Measurements from ENCODE around the gene DPYD. TPM values are rescaled to one million over a fixed set of nuclear protein-coding genes. Genes with fewer than 3 reads are reported as not detected.

DPYD gene
- total and polyA plus RNA-seq, 2 donors from 2014 or later = 4.9 to 41.6 TPM

DNA sequence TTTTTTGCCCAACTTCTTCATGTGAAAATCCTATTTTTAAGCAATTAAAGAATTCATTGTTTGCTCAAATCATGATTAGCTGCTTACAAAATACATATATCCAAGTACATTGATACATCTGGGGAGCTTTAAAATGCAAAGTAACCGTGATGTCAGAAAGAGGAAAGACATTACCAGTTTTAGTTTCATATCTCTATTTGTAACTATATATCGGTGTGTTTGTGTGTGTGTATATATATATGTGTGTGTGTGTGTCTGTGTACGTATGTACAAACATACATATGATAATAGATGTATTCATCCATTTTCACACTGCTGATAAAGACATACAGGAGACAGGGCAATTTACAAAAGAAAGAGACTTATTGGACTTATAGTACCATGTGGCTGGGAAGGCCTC lies 310.1 kb downstream of the DPYD start:
- intact Hi-C loops (cut with DNase I) = no loop called here
- FAIRE-seq = no peak
- H3K9ac ChIP-seq (ENCODE audit: low read length in 3 of 3) = no peak overlapping the region

DNA sequence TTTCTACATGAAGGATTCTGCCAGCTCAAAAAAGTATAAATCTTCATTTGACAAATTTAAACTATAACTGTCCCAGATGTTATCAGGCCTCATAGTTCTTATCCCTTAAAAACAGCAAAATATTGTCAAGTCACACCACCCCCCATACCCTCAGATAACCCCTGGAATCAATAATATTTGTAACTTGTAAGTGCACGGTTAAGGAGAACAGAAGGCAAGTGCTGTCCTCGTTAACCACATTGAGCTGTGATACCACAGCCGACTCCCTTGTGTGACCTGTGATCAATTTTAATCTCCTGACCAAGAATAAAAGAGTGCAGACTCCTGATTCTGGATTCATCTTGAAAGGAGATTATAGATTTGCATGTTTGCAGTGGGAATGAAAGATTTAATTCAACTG lies 310.7 kb downstream of the DPYD start:
- TF ChIP-seq, protein P1, sequence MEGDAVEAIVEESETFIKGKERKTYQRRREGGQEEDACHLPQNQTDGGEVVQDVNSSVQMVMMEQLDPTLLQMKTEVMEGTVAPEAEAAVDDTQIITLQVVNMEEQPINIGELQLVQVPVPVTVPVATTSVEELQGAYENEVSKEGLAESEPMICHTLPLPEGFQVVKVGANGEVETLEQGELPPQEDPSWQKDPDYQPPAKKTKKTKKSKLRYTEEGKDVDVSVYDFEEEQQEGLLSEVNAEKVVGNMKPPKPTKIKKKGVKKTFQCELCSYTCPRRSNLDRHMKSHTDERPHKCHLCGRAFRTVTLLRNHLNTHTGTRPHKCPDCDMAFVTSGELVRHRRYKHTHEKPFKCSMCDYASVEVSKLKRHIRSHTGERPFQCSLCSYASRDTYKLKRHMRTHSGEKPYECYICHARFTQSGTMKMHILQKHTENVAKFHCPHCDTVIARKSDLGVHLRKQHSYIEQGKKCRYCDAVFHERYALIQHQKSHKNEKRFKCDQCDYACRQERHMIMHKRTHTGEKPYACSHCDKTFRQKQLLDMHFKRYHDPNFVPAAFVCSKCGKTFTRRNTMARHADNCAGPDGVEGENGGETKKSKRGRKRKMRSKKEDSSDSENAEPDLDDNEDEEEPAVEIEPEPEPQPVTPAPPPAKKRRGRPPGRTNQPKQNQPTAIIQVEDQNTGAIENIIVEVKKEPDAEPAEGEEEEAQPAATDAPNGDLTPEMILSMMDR (IDR thresholded peaks at IDR 0.05; ENCODE audit: borderline replicate concordance, extremely low read depth, insufficient read depth) = no peak
- Histone ChIP-seq H3K4me1 (ENCODE audit: control insufficient read depth in 2 of 3, insufficient read depth in 2 of 3, low read depth in 1 of 3, low read length in 3 of 3) (no peaks in the 10 kb centered on the region), H3K36me3 (ENCODE audit: control insufficient read depth in 2 of 3, insufficient read depth in 3 of 3, low read length in 3 of 3) (no peaks in the 10 kb centered on the region), H3K9me3 (ENCODE audit: control insufficient read depth in 2 of 3, insufficient read depth in 1 of 3, low read length in 3 of 3) (no peaks in the 10 kb centered on the region), H3K27me3 (ENCODE audit: control insufficient read depth, insufficient read depth, low read length) (no peaks in the 10 kb centered on the region), H3K4me3 (ENCODE audit: low read length in 3 of 3) (no peak overlapping the region), H3K9ac (ENCODE audit: low read length in 3 of 3) (no peak overlapping the region), H3K27ac (ENCODE audit: low read depth in 2 of 2, low read length in 2 of 2) (no peak overlapping the region)
- intact Hi-C loops (cut with DNase I) = no loop called here
- DNase-seq (no peak), FAIRE-seq (no peak)

More for the DNA sequence above, 310.1 kb downstream of the DPYD start:
- Histone ChIP-seq H3K9me3 (ENCODE audit: control insufficient read depth in 2 of 3, insufficient read depth in 1 of 3, low read length in 3 of 3) (no peaks in the 10 kb centered on the region), H3K27ac (ENCODE audit: low read depth in 2 of 2, low read length in 2 of 2) (no peak overlapping the region), H3K4me1 (ENCODE audit: control insufficient read depth in 2 of 3, insufficient read depth in 2 of 3, low read depth in 1 of 3, low read length in 3 of 3) (no peaks in the 10 kb centered on the region), H3K36me3 (ENCODE audit: control insufficient read depth in 2 of 3, insufficient read depth in 3 of 3, low read length in 3 of 3) (no peaks in the 10 kb centered on the region), H3K4me3 (ENCODE audit: low read length in 3 of 3) (no peak overlapping the region), H3K27me3 (ENCODE audit: control insufficient read depth, insufficient read depth, low read length) (no peaks in the 10 kb centered on the region)
- TF ChIP-seq, protein P1 (IDR thresholded peaks at IDR 0.05; ENCODE audit: borderline replicate concordance, extremely low read depth, insufficient read depth) = no peak
- no peak for DNase-seq

DNA sequence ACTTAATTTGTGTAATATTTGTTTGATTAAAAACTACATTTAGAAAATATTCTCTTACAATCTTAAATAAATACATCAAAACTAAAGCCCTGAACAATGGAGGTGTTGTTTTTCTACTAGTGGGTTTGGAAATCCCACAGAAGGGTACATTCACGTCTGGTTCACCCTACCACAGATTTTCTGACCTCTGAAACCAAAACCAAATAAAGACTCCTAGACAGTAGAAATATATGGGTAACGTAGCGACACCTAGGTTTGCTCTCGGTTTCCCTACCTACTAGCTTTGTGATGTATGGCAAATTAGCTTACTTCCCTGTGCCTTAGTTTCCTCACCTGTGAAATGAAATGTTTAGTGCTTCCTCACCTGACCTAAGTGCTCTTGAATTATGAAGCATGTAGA lies 312.6 kb downstream of the DPYD start:
- Histone ChIP-seq H3K4me1 (ENCODE audit: control insufficient read depth in 2 of 3, insufficient read depth in 2 of 3, low read depth in 1 of 3, low read length in 3 of 3) (no peaks in the 10 kb centered on the region), H3K9ac (ENCODE audit: low read length in 3 of 3) (no peak overlapping the region), H3K27ac (ENCODE audit: low read depth in 2 of 2, low read length in 2 of 2) (no peak overlapping the region), H3K9me3 (ENCODE audit: control insufficient read depth in 2 of 3, insufficient read depth in 1 of 3, low read length in 3 of 3) (no peaks in the 10 kb centered on the region), H3K27me3 (ENCODE audit: control insufficient read depth, insufficient read depth, low read length) (no peaks in the 10 kb centered on the region), H3K36me3 (ENCODE audit: control insufficient read depth in 2 of 3, insufficient read depth in 3 of 3, low read length in 3 of 3) (no peaks in the 10 kb centered on the region), H3K4me3 (ENCODE audit: low read length in 3 of 3) (no peak overlapping the region)
- TF ChIP-seq, protein P1 (IDR thresholded peaks at IDR 0.05; ENCODE audit: borderline replicate concordance, extremely low read depth, insufficient read depth) = no peak
- no peak for DNase-seq
- FAIRE-seq = no peak
- intact Hi-C loops (cut with DNase I) = no loop called here

DNA sequence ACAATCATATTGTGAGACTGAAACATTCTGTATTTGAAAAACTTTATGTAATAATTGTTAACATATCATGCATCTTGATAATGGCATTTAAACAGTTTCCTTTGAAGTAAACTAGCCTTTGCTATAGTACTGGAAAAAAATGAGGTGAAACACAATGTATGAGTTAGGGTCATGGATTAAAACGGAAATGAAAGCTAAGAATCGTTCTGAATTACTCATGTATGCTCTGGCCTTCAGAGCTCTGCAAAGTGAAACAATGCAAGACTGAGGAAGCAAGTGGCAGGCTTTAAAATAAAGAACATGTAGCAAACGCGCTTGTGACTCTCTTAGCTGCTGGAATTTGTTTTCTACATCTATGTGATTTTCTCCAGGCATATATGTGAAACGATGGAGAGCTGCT lies 317.1 kb downstream of the DPYD start:
- Histone ChIP-seq H3K27me3 (ENCODE audit: control insufficient read depth, insufficient read depth, low read length) (no peaks in the 10 kb centered on the region), H3K36me3 (ENCODE audit: control insufficient read depth in 2 of 3, insufficient read depth in 3 of 3, low read length in 3 of 3) (no peaks in the 10 kb centered on the region), H3K9ac (ENCODE audit: low read length in 3 of 3) (no peak overlapping the region), H3K4me1 (ENCODE audit: control insufficient read depth in 2 of 3, insufficient read depth in 2 of 3, low read depth in 1 of 3, low read length in 3 of 3) (no peaks in the 10 kb centered on the region), H3K27ac (ENCODE audit: low read depth in 2 of 2, low read length in 2 of 2) (no peak overlapping the region), H3K9me3 (ENCODE audit: control insufficient read depth in 2 of 3, insufficient read depth in 1 of 3, low read length in 3 of 3) (no peaks in the 10 kb centered on the region), H3K4me3 (ENCODE audit: low read length in 3 of 3) (no peak overlapping the region)
- intact Hi-C loops (cut with DNase I) = no loop called here
- peak in 2 of 5 donors; percentile 3 to 29 for DNase-seq
- no peak for FAIRE-seq
- TF ChIP-seq, protein P1 (IDR thresholded peaks at IDR 0.05; ENCODE audit: borderline replicate concordance, extremely low read depth, insufficient read depth) = no peak

Data from kidney (tissue), 14 donors.